Measurements from ENCODE around the gene HNF1B.
A peak's percentile ranks its signal among the peaks of the same experiment; 100 is the strongest.

The HNF1B gene

GRCh38 chr17:37676115-37676925 is 68.5 kb downstream of the HNF1B start:
- Histone ChIP-seq H3K27me3 (ENCODE audit: low read depth) (no peaks in the 10 kb centered on the region), H3K36me3 (replicated peaks) (no peaks in the 10 kb centered on the region), H3K4me3 (no peak overlapping the region), H3K9me3 (peaks cover 4% of the 10 kb centered on the region; the same call in 1 of the 2 replicates), H3K4me1 (no peaks in the 10 kb centered on the region)
- DNase-seq (ENCODE audit: low spot score in 2 of 2) = no peak
- in situ Hi-C loops (cut with MboI; ENCODE audit: low sequenced_read_pairs) = no loop called here

GRCh38 chr17:37674511-37674910 is 70.3 kb downstream of the HNF1B start:
- H3K4me1 ChIP-seq = no peaks in the 10 kb centered on the region

GRCh38 chr17:37673386-37673785 is 71.5 kb downstream of the HNF1B start:
- Histone ChIP-seq H3K36me3 (replicated peaks) (no peaks in the 10 kb centered on the region), H3K4me1 (no peaks in the 10 kb centered on the region), H3K27me3 (ENCODE audit: low read depth) (no peaks in the 10 kb centered on the region), H3K9me3 (no peaks in the 10 kb centered on the region), H3K4me3 (no peak overlapping the region)
- in situ Hi-C loops (cut with MboI; ENCODE audit: low sequenced_read_pairs) = no loop called here
- DNase-seq (ENCODE audit: low spot score in 2 of 2) = no peak

More at GRCh38 chr17:37674511-37674910, 70.3 kb downstream of the HNF1B start:
- Histone ChIP-seq H3K36me3 (replicated peaks) (no peaks in the 10 kb centered on the region), H3K9me3 (peaks cover 4% of the 10 kb centered on the region; the same call in 1 of the 2 replicates), H3K4me3 (no peak overlapping the region), H3K27me3 (ENCODE audit: low read depth) (no peaks in the 10 kb centered on the region)
- in situ Hi-C loops (cut with MboI; ENCODE audit: low sequenced_read_pairs) = no loop called here
- DNase-seq (ENCODE audit: low spot score in 2 of 2) = no peak

- in situ Hi-C loops (cut with MboI; ENCODE audit: low sequenced_read_pairs) = no loop called here
- H3K4me1 ChIP-seq = no peaks in the 10 kb centered on the region
- H3K9me3 ChIP-seq = no peaks in the 10 kb centered on the region
- no peaks in the 10 kb centered on the region for H3K36me3 ChIP-seq (replicated peaks)
- H3K4me3 ChIP-seq = no peak overlapping the region
- no peak for DNase-seq (ENCODE audit: low spot score in 2 of 2)
- H3K27me3 ChIP-seq (ENCODE audit: low read depth) = no peaks in the 10 kb centered on the region
Measured at GRCh38 chr17:37672548-37673078, 72.2 kb downstream of the HNF1B start.

- in situ Hi-C loops (cut with MboI; ENCODE audit: low sequenced_read_pairs) = no loop called here
- no peak overlapping the region for H3K4me3 ChIP-seq
- no peaks in the 10 kb centered on the region for H3K9me3 ChIP-seq
- H3K4me1 ChIP-seq = no peaks in the 10 kb centered on the region
- H3K36me3 ChIP-seq (replicated peaks) = no peaks in the 10 kb centered on the region
- no peaks in the 10 kb centered on the region for H3K27me3 ChIP-seq (ENCODE audit: low read depth)
- DNase-seq (ENCODE audit: low spot score in 2 of 2) = no peak
Measured at GRCh38 chr17:37671824-37672547, 72.9 kb downstream of the HNF1B start.

GRCh38 chr17:37671028-37671823 is 73.6 kb downstream of the HNF1B start:
- Histone ChIP-seq H3K36me3 (replicated peaks) (no peaks in the 10 kb centered on the region), H3K9me3 (no peaks in the 10 kb centered on the region), H3K4me1 (no peaks in the 10 kb centered on the region), H3K27me3 (ENCODE audit: low read depth) (no peaks in the 10 kb centered on the region), H3K4me3 (no peak overlapping the region)
- no peak for DNase-seq (ENCODE audit: low spot score in 2 of 2)
- in situ Hi-C loops (cut with MboI; ENCODE audit: low sequenced_read_pairs) = no loop called here

GRCh38 chr17:37667039-37667438 is 77.8 kb downstream of the HNF1B start:
- DNase-seq (ENCODE audit: low spot score in 2 of 2) = no peak
- in situ Hi-C loops (cut with MboI; ENCODE audit: low sequenced_read_pairs) = no loop called here
- Histone ChIP-seq H3K27me3 (ENCODE audit: low read depth) (no peaks in the 10 kb centered on the region), H3K4me3 (no peak overlapping the region), H3K36me3 (replicated peaks) (no peaks in the 10 kb centered on the region), H3K9me3 (no peaks in the 10 kb centered on the region), H3K4me1 (peaks cover 4% of the 10 kb centered on the region)

GRCh38 chr17:37664214-37664613 is 80.6 kb downstream of the HNF1B start:
- H3K27me3 ChIP-seq (ENCODE audit: low read depth) = no peaks in the 10 kb centered on the region
- H3K4me1 ChIP-seq = peaks cover 9% of the 10 kb centered on the region
- H3K36me3 ChIP-seq (replicated peaks) = no peaks in the 10 kb centered on the region
- no peak overlapping the region for H3K4me3 ChIP-seq
- in situ Hi-C loops (cut with MboI; ENCODE audit: low sequenced_read_pairs) = no loop called here
- DNase-seq (ENCODE audit: low spot score in 2 of 2) = no peak
- H3K9me3 ChIP-seq = no peaks in the 10 kb centered on the region

GRCh38 chr17:37662353-37662752 is 82.5 kb downstream of the HNF1B start:
- Histone ChIP-seq H3K4me3 (no peak overlapping the region), H3K9me3 (no peaks in the 10 kb centered on the region), H3K36me3 (replicated peaks) (no peaks in the 10 kb centered on the region), H3K27me3 (ENCODE audit: low read depth) (no peaks in the 10 kb centered on the region), H3K4me1 (peaks cover 9% of the 10 kb centered on the region)
- in situ Hi-C loops (cut with MboI; ENCODE audit: low sequenced_read_pairs) = no loop called here
- no peak for DNase-seq (ENCODE audit: low spot score in 2 of 2)

GRCh38 chr17:37661400-37662014 is 83.4 kb downstream of the HNF1B start:
- Histone ChIP-seq H3K4me1 (peaks cover 9% of the 10 kb centered on the region), H3K36me3 (replicated peaks) (no peaks in the 10 kb centered on the region), H3K27me3 (ENCODE audit: low read depth) (no peaks in the 10 kb centered on the region), H3K4me3 (no peak overlapping the region), H3K9me3 (no peaks in the 10 kb centered on the region)
- in situ Hi-C loops (cut with MboI; ENCODE audit: low sequenced_read_pairs) = no loop called here
- DNase-seq (ENCODE audit: low spot score in 2 of 2) = no peak

GRCh38 chr17:37659925-37660324 is 84.9 kb downstream of the HNF1B start:
- peak in 1 of 2 experiments; percentile 38 for DNase-seq (ENCODE audit: low spot score in 2 of 2)
- Histone ChIP-seq H3K4me3 (no peak overlapping the region), H3K4me1 (peaks cover 9% of the 10 kb centered on the region), H3K9me3 (no peaks in the 10 kb centered on the region), H3K27me3 (ENCODE audit: low read depth) (no peaks in the 10 kb centered on the region), H3K36me3 (replicated peaks) (no peaks in the 10 kb centered on the region)
- in situ Hi-C loops (cut with MboI; ENCODE audit: low sequenced_read_pairs) = no loop called here

GRCh38 chr17:37657202-37657601 is 87.7 kb downstream of the HNF1B start:
- DNase-seq (ENCODE audit: low spot score in 2 of 2) = no peak
- Histone ChIP-seq H3K4me3 (no peak overlapping the region), H3K4me1 (peaks cover 5% of the 10 kb centered on the region; the same call in 1 of the 2 replicates), H3K36me3 (replicated peaks) (no peaks in the 10 kb centered on the region), H3K27me3 (ENCODE audit: low read depth) (no peaks in the 10 kb centered on the region; the same call in 1 of the 2 replicates), H3K9me3 (no peaks in the 10 kb centered on the region)
- in situ Hi-C loops (cut with MboI; ENCODE audit: low sequenced_read_pairs) = no loop called here

GRCh38 chr17:37651849-37652248 is 93.0 kb downstream of the HNF1B start:
- H3K9me3 ChIP-seq = no peaks in the 10 kb centered on the region
- H3K27me3 ChIP-seq (ENCODE audit: low read depth) = peaks cover 18% of the 10 kb centered on the region
- no peak for DNase-seq (ENCODE audit: low spot score in 2 of 2)
- no peak overlapping the region for H3K4me3 ChIP-seq
- no peaks in the 10 kb centered on the region for H3K36me3 ChIP-seq (replicated peaks)
- peaks cover 8% of the 10 kb centered on the region for H3K4me1 ChIP-seq
- in situ Hi-C loops (cut with MboI; ENCODE audit: low sequenced_read_pairs) = no loop called here

All from HAP-1 (cell line).